ENCODE data around the gene PACSIN2.

GRCh38 chr22:43057641-43058040 is 42.7 kb upstream of the PACSIN2 start:
- TF ChIP-seq TAF1 (IDR thresholded peaks at IDR 0.05; ENCODE audit: borderline replicate concordance, insufficient read depth, low read length) (no peak), POLR2AphosphoS5 (IDR thresholded peaks at IDR 0.05; ENCODE audit: low read depth, low read length) (no peak), FOXP2 (optimal IDR thresholded peaks at IDR 0.05; ENCODE audit: borderline replicate concordance, extremely low read depth, extremely low read length, insufficient read depth) (no peak)

Data from PFSK-1 (cell line).